ENCODE data around the gene PPP2R1B.

- TF ChIP-seq SRF (IDR thresholded peaks at IDR 0.05; ENCODE audit: low read depth, low read length), result no peak
- TF ChIP-seq POLR2A (IDR thresholded peaks at IDR 0.05; ENCODE audit: control extremely low read depth in 1 of 2, low read depth in 2 of 2, low read length in 2 of 2), result no peak
- no peak for TF ChIP-seq EP300 (IDR thresholded peaks at IDR 0.05; ENCODE audit: borderline replicate concordance in 1 of 2, low read depth in 2 of 2, low read length in 2 of 2)
- no peak for TF ChIP-seq CTCF (IDR thresholded peaks at IDR 0.05; ENCODE audit: control extremely low read depth in 1 of 3, insufficient read depth in 1 of 3, low read depth in 1 of 3, low read length in 3 of 3)
- no peak for TF ChIP-seq NRF1 (IDR thresholded peaks at IDR 0.05; ENCODE audit: low read depth, low read length)
- no peak for TF ChIP-seq JUN (IDR thresholded peaks at IDR 0.05; ENCODE audit: low read depth, low read length)
- TF ChIP-seq RBBP5 (IDR thresholded peaks at IDR 0.05; ENCODE audit: borderline replicate concordance, low read depth, low read length), result no peak
- TF ChIP-seq MAX (IDR thresholded peaks at IDR 0.05), result no peak
- no peak for TF ChIP-seq RXRA (IDR thresholded peaks at IDR 0.05; ENCODE audit: insufficient read depth, low read depth, low read length)
- TF ChIP-seq CEBPB (IDR thresholded peaks at IDR 0.05; ENCODE audit: low read depth, low read length), result no peak
Observed at GRCh38 chr11:111718859-111719258, 47.3 kb downstream of the PPP2R1B start.

Data from H1 (cell line).